Ramos (cell line): ENCODE data around the gene GXYLT2.

ENCODE experiments used
- in situ Hi-C: fragments of 300-500 bp; cut with MboI; formaldehyde crosslinking; loops from one replicate; pipeline ENCODE4 v1.14.3; 2022; ENCODE audit warnings: low sequenced_read_pairs; ENCODE audit not compliant: unreplicated experiment

Gene GXYLT2

DNA sequence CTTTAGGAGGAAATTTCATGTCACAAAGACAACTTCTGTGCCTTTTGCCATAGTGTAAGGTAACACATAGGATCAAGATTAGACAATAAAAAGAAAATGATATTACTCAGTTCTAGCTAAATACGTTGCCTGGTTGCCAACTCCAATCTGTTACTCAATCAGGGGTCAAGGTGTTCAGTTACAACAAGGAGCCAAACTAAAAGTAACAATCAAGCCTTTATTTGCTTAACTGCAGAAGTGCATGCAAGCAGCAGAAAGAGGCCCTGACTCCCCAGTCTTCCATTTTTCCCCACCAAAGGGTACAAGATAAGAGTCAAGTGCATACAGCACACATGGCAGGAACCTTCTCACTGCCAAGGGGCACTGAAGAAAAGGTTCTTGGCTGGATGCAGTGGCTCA lies 80.4 kb downstream of the GXYLT2 start:
- in situ Hi-C loops: no loop called here

DNA sequence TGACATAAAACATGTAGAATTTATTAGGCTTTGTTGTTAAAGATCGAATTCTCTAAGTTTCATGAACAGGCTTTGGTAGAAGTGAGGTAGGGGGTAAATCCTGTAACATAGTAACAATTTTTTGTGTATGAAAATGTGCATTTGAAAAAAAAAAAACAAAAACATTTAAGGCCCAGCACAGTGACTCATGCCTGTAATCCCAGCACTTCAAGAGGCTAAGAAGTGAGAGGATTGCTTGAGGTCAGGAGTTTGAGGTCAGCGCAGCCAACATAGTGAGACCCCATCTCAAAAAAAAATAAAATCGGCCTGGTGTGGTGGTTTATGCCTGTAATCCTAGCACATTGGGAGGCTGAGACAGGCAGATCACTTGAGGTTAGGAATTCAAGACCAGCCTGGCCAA lies 81.9 kb downstream of the GXYLT2 start:
- in situ Hi-C loops: no loop called here

DNA sequence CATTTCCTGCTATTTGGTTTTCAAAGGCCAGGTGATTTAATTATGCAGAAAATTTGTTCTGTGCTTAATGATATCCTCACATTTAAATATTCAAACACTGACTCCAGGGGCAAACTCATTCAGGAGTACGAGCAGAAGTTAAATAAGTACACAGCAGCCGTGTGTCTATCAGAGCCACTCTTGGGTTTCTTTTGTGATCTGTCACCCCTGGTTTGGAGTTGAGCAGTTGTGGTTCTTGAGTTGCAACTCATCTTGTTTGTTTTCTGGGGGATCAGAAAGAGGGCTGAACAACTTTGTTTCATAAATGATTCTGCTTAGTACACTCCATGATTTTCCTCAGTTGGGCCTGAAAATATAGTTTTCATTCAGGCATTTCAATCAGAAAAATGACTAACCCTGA lies 83.1 kb downstream of the GXYLT2 start:
- in situ Hi-C loops: no loop called here

DNA sequence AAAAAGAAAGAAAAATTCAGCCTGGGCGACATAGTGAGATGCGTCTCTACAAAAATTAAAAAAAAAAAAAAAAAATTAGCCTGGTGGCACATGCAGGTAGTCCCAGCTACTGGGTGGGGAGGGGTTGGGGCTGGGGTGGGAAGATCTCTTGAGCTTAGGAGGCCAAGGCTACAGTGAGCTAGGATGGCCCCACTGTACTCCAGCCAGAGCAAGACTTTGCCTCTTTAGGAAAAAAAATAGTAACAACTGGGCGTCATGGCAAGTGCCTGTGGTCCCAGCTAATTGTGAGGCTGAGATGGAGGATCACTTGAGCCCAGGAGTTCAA lies 84.8 kb downstream of the GXYLT2 start:
- in situ Hi-C loops: no loop called here

DNA sequence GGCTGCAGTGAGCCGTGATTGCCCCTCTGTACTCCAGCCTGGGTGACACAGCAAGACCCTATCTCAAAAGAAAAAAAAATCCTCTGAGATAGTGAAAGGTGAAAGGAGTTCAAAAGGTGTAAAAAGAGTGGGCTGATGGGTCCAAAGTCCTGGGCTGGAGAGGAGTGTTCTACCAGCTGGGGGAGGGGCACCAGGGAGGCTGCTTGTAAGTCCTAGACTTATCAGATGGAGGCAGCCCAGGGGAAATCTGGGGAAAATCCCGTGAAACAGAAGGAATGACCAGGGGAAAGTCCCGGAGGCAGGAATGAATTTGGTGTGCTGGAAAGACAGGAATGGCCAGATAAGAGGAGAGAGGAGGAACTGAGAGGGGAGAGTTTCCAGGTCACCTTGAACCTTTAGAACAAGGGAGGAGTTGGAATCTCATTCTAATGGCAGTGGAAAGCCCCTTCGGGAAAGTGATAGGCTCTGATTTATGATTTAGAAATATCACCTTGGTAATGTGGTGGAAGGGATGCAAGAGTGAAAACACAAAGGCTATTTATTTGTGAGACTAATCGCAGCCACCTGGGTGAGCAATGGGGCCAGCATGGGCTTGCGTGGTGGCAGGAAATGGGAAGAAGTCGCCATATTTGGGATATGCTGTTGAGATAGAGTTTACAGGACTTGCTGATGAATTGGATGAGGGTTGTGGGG lies 85.3 kb downstream of the GXYLT2 start:
- in situ Hi-C loops: no loop called here

DNA sequence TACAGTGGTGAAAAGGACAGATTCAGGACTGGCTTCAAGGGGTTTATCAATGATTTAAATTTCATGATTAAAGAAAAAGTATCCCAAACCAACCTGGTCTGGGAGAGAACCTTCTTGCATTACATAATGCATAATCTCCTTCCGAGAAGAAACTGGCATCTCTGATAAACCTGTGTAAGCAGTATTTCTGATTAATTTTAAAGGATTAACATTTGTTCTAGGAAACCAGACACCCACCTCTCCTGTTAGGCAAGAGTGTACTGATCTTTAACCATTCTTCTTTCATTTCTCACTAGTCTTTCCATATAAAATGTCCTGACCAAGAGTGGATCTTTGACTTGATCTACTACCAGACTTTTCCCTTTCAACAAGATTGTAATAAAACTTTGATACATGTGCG lies 85.9 kb downstream of the GXYLT2 start:
- in situ Hi-C loops: no loop called here

DNA sequence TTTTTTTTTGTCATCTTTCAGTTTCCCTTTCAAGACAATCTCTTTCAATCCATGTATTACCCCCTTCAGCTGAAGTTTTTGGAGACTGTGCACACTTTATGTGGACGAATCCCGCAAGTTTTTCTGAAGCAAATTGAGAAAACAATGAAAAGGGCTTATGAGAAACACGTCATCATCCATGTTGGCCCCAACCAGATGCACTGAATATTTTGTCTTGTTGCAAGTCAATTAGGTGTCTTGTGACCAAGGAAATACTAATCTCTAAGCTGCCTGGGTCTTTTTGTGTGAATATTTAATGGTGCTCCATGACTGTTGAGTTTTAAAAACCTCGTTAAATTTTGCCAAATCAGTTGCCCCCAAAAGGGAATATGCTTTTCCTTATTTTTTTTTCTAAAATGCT lies 87.1 kb downstream of the GXYLT2 start:
- in situ Hi-C loops: no loop called here

DNA sequence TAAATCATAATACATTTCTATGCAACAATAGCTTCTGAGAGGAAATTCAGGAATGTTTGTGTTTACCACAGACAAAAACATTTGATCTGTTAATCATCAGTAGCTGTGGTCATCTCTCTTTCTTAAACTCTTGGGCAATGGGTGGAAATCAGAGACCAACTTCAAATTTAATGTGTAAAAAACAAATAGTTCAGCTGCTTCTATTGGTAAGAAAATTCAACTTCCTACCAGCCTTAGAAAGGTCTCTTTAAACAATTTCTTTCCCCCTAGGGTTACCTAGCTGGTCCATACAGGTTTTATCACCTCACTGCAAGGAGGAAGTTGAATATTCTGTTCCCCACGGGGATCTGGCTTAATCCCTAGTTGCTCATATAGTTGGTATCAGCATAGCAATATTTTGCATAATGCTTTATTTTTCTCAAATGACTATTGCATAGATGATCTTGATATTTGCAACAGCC lies 88.5 kb downstream of the GXYLT2 start:
- in situ Hi-C loops: no loop called here

DNA sequence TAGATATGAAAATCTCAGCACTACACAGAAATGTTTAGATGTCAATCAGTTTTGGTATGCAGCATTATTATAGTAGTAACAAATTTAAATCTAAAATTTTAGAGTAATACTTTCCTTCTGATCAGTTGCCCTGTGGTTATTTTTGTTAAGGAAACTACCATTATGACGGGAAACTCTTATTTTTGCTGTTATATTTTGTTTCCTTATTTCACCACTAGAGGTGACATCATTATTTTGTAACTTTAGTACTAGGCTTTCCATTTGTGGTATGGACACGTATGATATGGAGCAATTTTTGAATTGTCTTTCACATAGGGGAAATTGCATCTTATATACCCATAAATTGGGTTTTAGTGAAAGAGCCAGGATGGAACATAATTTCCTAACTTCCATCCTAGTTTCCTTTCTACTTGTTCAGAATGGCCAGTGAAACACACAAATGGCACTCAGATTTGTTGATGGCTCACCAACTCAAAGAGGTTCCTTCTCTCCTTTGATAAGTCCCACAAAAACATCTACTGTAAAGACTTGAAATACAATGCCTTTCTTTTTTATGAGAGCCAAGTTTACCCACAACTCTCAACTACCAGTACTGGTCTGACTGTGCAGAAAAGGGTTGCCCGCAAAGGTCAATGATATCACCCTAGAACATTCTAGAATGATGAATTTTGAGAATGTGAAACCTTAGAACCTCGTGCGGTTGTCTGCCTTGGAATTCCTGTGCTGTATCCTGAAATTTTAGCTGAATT lies 89.4 kb downstream of the GXYLT2 start:
- in situ Hi-C loops: no loop called here

DNA sequence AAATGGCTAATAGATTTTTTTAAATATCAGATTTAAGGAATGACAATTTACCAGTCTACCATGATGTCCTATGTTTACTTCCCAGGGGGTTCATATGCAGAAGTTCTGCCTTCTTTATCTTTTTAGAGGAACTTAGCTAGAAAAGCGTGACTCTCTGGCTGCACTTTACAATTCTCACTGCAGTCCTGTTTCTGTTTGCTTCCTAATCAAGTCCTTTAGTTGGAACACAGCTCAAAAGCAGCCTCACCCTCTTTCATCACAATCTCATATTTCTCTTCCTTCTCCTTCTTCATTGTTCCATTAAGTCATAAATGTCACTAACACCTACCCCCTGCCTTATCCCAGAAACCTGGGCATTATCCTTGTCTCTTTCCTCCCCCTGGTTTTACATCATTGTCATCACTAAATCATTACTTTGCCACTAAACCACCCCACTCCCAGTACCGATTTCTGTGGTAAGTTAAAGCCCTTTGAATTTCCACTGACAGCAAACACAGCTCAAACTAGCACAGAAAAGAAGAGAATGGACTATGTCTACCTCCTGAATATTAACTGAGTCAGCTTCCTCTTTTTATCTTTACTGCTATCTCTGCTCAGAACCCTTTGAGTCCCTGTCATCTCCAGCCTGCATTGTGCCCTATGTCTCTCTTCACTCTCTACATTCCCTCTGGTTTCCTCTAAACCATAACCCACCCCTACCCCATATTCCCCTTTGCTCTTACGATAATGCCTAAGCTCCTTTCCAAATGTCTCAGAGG lies 94.9 kb downstream of the GXYLT2 start:
- in situ Hi-C loops: no loop called here

DNA sequence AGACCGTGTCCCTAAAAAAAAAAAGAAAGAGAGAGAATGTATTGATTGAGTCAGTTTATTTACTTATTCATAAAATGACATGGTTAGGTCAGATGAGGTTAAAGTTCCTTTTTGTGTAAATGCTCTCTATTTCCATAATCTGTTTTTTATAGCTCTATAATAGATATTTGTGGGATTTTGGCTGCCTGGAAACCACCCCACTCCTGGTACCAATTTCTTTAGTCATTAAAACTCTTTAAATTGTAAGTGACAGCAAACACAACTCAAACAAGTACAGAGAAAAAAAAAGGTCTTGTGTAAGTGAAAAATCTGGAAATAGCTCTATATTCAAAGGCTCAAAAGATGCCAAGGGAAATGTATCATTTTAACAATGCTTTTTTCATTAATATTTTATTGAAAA lies 97.7 kb downstream of the GXYLT2 start:
- in situ Hi-C loops: no loop called here

DNA sequence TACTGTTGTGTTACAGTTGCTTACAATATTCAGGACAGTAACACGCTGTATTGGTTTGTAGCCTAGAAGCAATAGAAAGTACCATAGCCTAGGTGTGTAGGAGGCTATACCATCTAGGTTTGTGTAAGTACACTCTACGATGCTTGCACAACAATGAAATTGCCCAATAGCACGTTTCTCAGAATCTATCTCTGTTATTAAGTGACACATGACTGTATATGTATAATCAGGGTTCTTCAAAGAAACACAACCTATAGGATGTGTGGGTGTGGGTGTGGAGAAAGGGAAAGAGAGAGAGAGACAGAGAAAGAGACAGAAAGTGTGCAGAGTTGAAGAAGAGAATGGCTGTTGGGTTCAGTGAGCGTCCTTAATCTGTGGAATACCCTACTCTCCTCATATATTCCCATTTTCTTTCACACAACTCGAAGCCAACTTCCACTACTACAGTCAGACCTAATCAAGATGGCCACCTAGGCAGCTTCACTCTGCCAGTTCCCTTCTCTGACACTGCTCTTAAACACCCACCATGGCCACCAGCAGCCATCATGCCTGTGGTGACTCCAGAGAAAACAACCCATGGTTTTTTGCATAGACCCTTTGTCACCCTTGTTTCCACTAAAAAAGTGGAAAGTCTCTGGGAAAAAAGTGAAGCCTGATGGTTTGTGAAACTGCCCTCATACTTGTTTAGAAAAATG lies 103.0 kb downstream of the GXYLT2 start:
- in situ Hi-C loops: no loop called here

DNA sequence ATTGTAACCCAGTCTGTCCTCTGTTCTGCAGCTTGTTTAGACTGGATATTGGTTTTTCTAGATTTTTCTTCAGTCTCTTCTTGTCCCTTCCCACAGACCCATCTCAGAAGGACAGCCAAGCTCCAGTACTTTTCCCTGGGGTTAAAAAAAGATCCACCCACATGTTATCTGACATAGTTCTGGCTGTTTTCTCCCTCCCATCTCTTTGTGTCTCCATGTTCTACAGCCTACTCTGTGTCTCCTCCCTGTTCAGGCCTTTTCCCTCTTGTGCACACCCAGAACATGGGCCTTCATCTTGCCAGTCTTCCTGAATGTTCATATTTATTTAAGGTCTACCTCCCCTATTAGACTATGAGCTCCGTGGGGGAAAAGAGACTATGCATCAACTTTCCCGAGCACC lies 103.7 kb downstream of the GXYLT2 start:
- in situ Hi-C loops: no loop called here

DNA sequence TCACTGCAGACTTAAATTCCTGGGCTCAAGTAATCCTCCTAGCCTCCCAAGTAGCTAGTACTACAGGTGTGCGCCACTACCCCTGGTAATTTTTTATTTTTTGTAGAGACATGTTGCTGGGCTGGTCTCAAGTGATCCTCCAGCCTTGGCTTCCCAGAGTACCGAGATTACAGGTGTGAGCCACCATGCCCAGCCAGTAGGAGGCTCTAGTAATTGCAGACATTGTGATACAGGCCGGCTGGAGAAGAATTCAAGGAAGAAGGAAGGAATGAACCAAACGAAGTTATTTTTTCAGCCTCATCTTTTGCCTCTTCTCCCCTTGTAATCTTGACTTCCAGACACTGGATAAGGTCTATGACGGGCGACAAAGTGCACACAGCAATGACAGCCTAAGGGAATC lies 105.5 kb downstream of the GXYLT2 start:
- in situ Hi-C loops: no loop called here

DNA sequence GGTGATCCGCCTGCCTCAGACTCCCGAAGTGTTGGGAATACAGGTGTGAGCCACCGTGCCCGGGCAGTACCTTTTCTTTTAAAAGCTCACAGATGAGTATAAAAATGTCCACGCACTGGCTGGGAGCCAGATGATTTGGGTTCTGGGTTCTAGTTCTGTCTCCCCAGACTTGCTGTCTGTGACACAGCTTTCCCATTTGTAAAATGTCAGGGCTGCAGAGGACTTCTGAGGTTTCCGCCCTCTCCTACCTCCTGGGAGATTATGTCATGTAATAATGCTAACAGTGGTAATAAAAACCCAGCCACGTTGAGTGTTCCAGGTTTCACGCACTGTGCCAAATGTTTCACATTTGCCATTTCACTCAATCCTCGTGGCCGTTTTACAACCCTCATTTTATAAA lies 107.5 kb downstream of the GXYLT2 start:
- in situ Hi-C loops: no loop called here

DNA sequence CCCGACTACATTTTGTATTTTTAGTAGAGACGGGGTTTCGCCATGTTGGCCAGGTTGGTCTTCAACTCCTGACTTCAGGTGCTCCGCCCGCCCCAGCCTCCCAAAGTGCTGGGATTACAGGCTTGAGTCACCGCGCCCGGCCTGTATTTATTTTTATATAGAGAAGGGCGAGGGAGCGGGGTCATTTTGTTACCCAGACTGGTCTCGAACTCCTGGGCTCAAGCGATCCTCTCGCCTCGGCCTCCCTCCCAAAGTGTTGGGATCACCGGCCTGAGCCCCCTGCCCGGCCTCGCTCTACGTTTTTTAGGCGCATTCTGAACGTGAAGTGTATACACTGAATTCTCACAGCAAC lies 108.3 kb downstream of the GXYLT2 start:
- in situ Hi-C loops: no loop called here

DNA sequence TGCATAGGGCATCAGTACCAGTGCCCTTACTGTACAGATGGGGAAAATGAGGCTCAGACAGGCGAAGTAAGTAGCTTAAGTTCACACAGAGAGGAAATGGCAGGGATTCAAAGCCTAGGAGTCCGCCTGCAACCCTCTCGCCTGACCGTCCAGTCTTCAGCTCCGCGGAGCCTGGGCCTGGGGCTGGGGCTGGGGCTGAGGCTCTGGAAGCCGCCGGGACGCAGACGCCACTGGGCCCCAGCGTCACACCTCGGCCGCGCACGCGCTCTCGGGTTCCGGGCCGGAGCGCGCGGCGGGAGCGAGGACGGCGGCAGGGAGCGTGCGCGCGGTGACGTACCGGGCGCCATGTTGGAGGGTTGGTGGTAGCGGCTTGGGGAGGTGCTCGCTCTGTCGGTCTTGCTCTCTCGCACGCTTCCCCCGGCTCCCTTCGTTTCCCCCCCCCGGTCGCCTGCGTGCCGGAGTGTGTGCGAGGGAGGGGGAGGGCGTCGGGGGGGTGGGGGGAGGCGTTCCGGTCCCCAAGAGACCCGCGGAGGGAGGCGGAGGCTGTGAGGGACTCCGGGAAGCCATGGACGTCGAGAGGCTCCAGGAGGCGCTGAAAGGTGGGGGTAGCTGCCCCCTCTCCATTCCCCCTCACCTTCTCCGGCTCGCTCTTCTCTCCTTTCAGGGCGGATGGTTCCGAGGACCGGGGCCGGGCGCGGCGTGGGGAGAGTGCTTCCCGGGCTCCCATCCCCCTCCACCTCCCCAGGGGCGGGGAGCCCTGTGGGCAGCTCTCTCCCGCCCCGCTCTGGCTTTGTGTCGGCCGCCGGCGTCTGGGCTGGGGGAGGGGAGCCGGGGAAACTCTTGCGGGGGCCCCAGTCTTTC lies 108.9 kb downstream of the GXYLT2 start, which contains the start of gene PPP4R2:
PPP4R2 (plus strand) TSS at position 339 of the 861 bp plus-strand sequence; CDS start at position 566, 227 bp downstream.
- in situ Hi-C loops: no loop called here

DNA sequence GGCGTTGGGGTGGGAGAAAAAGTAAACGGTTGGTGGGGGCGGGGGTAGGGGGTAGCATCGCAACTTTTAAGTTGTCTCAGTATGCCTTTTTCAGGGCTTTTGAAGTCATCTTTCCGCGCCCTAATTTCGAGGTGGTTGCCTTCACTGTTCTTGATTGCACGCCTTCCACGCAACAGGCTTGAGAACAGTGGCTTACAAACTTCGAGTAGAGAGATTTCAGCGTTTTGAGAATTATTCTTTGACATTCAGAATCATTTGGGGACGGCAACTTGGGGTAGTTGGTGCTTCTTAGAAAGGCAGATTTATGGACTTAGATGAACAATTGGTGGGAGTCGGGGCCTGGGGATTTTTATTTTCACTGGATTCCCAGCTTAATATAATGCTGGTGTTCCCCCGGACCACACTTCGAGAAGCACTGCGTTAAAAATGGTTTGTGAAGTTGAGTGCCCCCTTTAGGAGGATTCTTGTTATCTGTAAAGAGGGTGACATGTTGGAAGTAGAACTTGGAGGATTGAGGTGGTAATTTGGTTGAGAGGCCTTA lies 109.6 kb downstream of the GXYLT2 start:
- in situ Hi-C loops: no loop called here

DNA sequence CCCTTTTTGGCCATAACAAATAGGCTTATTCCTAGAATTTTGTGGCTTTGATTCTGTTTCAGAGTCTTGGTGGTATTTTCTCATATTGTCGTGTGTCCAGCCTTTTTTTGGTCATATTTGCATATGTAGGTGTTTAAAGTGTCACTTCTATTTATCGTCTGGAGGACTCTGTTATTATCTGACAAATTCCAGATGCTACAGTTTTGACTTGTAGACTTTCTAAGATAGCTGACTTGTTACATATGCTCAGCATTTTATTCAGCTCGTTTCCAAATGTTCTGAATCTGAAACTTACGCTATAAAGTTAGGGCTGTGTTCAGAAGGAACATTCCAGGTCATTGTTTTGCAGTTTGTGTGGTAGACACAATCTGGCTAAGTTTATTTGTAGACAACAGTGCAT lies 110.6 kb downstream of the GXYLT2 start:
- in situ Hi-C loops: no loop called here

DNA sequence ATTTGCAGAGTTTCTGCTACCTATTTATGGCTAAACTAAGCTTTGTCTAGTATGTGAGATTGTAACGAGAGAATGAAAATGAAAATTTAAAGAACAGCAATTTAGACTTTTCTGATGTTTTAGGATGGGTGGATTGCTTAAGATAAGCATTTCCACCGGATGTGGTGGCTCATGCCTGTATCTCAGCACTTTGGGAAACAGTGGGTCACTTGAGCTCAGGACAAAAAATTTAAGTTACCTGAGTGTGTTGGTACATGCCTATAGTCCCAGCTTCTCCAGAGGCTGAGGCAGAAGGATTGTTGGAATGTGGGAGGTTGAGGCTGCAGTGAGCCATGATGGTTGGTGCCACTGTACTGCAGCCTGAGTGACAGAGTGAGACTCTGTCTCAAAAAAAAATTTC lies 112.1 kb downstream of the GXYLT2 start:
- in situ Hi-C loops: no loop called here
